Suprapubic skin (tissue), 3 donors: Measurements from ENCODE around the gene ANKS1A.

Source experiments
- EP300 ChIP-seq: sonication (generic); formaldehyde crosslinking; IDR thresholded peaks from one replicate; pipeline ENCODE4 v1.6.1; 2017; ENCODE audit warnings: antibody characterized with exemption
- POLR2A ChIP-seq, 2 donors: fragments of 450-650 bp; IDR thresholded peaks; one replicate each; pipeline ENCODE4 v1.6.1; 2017; ENCODE audit warnings: antibody characterized with exemption in 2 of 2, mild to moderate bottlenecking in 2 of 2, moderate library complexity in 2 of 2
- TF ChIP-seq, protein P1 (sequence below), 2 donors: fragments of 200-600 bp in 1 of 2; fragments of 450-650 bp in 1 of 2; sonication (generic) in 1 of 2; IDR thresholded peaks; one replicate each; pipeline ENCODE4 v1.5.1; 2016 to 2019; ENCODE audit warnings: antibody characterized with exemption in 2 of 2, mild to moderate bottlenecking in 1 of 2, moderate library complexity in 1 of 2

DNA sequence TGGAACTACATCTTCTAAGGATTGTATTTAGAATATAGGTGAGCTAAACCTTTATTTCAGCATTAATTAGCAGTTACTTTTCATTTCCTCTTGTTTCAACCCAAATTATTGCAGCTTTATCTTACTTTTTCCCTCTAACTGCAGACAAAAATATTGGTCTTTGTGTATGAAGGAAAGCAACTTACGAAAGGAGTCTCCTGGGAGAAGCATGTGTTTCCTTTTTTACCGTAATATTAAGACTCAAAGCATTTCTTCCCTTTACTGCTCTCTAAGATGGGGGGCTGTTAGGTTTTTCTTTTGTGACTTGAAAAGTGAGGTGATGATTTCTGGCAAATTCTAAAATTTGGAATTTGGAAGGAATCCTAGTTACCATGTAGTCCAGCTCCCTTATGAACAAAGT is 141.0 kb downstream of the ANKS1A start:
- TF ChIP-seq POLR2A (IDR thresholded peaks at IDR 0.05): no peak
- TF ChIP-seq, protein P1, sequence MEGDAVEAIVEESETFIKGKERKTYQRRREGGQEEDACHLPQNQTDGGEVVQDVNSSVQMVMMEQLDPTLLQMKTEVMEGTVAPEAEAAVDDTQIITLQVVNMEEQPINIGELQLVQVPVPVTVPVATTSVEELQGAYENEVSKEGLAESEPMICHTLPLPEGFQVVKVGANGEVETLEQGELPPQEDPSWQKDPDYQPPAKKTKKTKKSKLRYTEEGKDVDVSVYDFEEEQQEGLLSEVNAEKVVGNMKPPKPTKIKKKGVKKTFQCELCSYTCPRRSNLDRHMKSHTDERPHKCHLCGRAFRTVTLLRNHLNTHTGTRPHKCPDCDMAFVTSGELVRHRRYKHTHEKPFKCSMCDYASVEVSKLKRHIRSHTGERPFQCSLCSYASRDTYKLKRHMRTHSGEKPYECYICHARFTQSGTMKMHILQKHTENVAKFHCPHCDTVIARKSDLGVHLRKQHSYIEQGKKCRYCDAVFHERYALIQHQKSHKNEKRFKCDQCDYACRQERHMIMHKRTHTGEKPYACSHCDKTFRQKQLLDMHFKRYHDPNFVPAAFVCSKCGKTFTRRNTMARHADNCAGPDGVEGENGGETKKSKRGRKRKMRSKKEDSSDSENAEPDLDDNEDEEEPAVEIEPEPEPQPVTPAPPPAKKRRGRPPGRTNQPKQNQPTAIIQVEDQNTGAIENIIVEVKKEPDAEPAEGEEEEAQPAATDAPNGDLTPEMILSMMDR (IDR thresholded peaks at IDR 0.05): no peak
- no peak for TF ChIP-seq EP300
